HL-60 (cell line): ENCODE measurements around the gene RTN4.

Experiments
- DNase-seq, 2 experiments: peaks; one replicate each; pipeline ENCODE4 v3.0.0-alpha.2; 2010 to 2020; ENCODE audit warnings: low read depth in 1 of 2, low spot score in 1 of 2
- H3K27ac ChIP-seq: fragments of 250-450 bp; sonication (Bioruptor Pico); replicated peaks from 2 replicates; pipeline ENCODE4 v1.5.1; 2020; ENCODE audit warnings: mild to moderate bottlenecking, moderate library complexity
- H3K27me3 ChIP-seq: fragments of 250-450 bp; sonication (Bioruptor Pico); 2 replicates; pipeline ENCODE4 v1.5.1; 2021; ENCODE audit warnings: mild to moderate bottlenecking, moderate library complexity; ENCODE audit not compliant: insufficient read depth, poor library complexity, severe bottlenecking
- H3K4me3 ChIP-seq: replicated peaks from 2 replicates; pipeline ENCODE4 v1.5.1; 2011; ENCODE audit warnings: mild to moderate bottlenecking, control low read depth, low read length; ENCODE audit not compliant: insufficient read depth
- CTCF ChIP-seq: IDR thresholded peaks from one replicate; pipeline ENCODE4 v1.5.1; 2011; ENCODE audit warnings: low read length, control low read depth, inconsistent platforms; ENCODE audit not compliant: insufficient read depth
- GABPA ChIP-seq: IDR thresholded peaks from 2 replicates; pipeline ENCODE4 v1.6.1; 2012; ENCODE audit warnings: low read depth
- POLR2AphosphoS5 ChIP-seq: IDR thresholded peaks from 2 replicates; pipeline ENCODE4 v1.6.1; 2012; ENCODE audit warnings: low read depth
- REST ChIP-seq: IDR thresholded peaks from 2 replicates; pipeline ENCODE4 v1.6.1; 2012; ENCODE audit warnings: low read depth; ENCODE audit not compliant: insufficient replicate concordance
- SPI1 ChIP-seq: IDR thresholded peaks from 2 replicates; pipeline ENCODE4 v1.6.1; 2012; ENCODE audit warnings: low read depth, mild to moderate bottlenecking, borderline replicate concordance

Gene RTN4

GRCh38 chr2:55031505-55031904 is 18.7 kb downstream of the RTN4 start:
- H3K4me3 ChIP-seq, result no peak overlapping the region
- no peak for TF ChIP-seq POLR2AphosphoS5
- no peak for TF ChIP-seq GABPA
- no peak for TF ChIP-seq CTCF
- no peak for TF ChIP-seq SPI1
- no peak for DNase-seq
- H3K27me3 ChIP-seq, result no peaks in the 10 kb centered on the region
- H3K27ac ChIP-seq, result no peak overlapping the region

- no peak for TF ChIP-seq REST
- TF ChIP-seq SPI1, result no peak
- TF ChIP-seq CTCF, result no peak
- TF ChIP-seq GABPA, result no peak
- TF ChIP-seq POLR2AphosphoS5, result no peak
- DNase-seq, result no peak
Observed at GRCh38 chr2:55030766-55031165, 19.5 kb downstream of the RTN4 start.

GRCh38 chr2:55029098-55029497 is 21.2 kb downstream of the RTN4 start:
- Histone ChIP-seq H3K4me3 (no peak overlapping the region), H3K27me3 (no peaks in the 10 kb centered on the region), H3K27ac (no peak overlapping the region)
- no peak for DNase-seq
- TF ChIP-seq SPI1 (no peak), CTCF (no peak), REST (no peak), GABPA (no peak), POLR2AphosphoS5 (no peak)

More at GRCh38 chr2:55030766-55031165, 19.5 kb downstream of the RTN4 start:
- Histone ChIP-seq H3K4me3 (no peak overlapping the region), H3K27me3 (no peaks in the 10 kb centered on the region), H3K27ac (no peak overlapping the region)

GRCh38 chr2:55027226-55027625 is 23.0 kb downstream of the RTN4 start:
- TF ChIP-seq CTCF, result no peak
- TF ChIP-seq POLR2AphosphoS5, result no peak
- no peak for TF ChIP-seq REST
- TF ChIP-seq SPI1, result no peak
- no peak overlapping the region for H3K4me3 ChIP-seq
- DNase-seq, result no peak
- H3K27ac ChIP-seq, result no peak overlapping the region
- no peaks in the 10 kb centered on the region for H3K27me3 ChIP-seq
